GM12892 (cell line): ENCODE results near the gene REXO5.

Experiments
- POLR2A ChIP-seq: IDR thresholded peaks from 2 replicates; pipeline ENCODE4 v1.6.1; 2011; ENCODE audit warnings: low read depth, low read length, control low read depth
- POLR2AphosphoS5 ChIP-seq: IDR thresholded peaks from 2 replicates; pipeline ENCODE4 v1.6.1; 2011; ENCODE audit warnings: low read depth, low read length, control low read depth
- TAF1 ChIP-seq: IDR thresholded peaks from 2 replicates; pipeline ENCODE4 v1.6.1; 2011; ENCODE audit warnings: low read depth, mild to moderate bottlenecking, control low read depth, low read length, borderline replicate concordance

- no peak for TF ChIP-seq POLR2AphosphoS5
- TF ChIP-seq POLR2A: no peak
- TF ChIP-seq TAF1: no peak
Observed at GRCh38 chr16:20850981-20851380, 44.7 kb downstream of the REXO5 start.
